GF-D8 (cell line): ENCODE data around the gene C22orf42.
"Not testable (repeated sequence)": the region's sequence is repeated elsewhere in the genome, so short reads cannot be mapped to it uniquely, and the experiment has no call there.

Experiments used
- DNase-seq: peaks from one replicate; lab custom pipeline; 2025; lab: John Stamatoyannopoulos, UW

C22orf42 gene

GRCh38 chr22:32183625-32184024 is 24.5 kb upstream of the C22orf42 start:
- DNase-seq: no peak

DNA sequence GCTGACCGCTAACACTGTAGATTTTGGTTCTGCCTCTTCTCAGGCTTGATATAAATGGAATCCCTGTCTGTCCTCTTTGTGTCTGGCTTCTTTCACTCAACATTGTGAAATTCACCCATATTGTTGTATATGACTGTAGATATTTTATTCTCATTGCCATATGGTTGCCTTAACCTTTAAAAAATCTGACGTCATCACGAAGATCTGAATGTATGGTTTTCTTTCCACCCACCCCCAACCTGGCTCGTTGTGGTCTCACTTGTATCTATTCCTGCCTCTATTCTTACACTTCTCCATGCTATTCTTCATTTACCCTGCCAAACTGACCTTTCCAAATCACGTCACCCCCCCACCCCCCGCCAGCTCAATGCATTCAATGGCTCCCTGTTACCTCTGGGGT is 21.9 kb upstream of the C22orf42 start:
- no peak for DNase-seq

DNA sequence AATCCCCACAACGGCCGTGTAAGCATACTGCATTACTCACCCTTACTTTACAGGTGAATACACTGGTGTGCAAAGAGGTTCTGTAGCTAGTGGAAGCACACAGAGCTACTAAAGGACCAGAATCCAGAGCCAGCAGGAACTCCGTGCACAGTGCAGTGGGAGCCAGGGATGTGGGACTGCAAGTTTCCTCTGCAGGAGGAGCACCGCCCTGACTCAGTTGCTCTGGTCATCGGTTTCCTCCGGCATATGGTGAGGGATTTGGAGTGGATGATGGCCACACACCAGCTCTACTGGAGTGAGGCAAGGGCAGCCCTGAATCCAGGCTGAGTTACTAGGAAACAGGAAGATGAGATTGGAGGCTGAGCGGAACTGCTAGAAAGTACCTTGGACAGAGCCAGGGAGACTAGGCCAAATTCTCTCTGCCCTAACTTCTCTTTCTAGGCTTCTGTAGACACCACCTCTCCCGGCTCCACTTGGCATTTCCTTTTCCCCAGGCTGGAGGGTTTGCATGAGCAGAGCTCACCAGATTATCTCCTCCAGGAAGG is 18.2 kb upstream of the C22orf42 start:
- DNase-seq: no peak

DNA sequence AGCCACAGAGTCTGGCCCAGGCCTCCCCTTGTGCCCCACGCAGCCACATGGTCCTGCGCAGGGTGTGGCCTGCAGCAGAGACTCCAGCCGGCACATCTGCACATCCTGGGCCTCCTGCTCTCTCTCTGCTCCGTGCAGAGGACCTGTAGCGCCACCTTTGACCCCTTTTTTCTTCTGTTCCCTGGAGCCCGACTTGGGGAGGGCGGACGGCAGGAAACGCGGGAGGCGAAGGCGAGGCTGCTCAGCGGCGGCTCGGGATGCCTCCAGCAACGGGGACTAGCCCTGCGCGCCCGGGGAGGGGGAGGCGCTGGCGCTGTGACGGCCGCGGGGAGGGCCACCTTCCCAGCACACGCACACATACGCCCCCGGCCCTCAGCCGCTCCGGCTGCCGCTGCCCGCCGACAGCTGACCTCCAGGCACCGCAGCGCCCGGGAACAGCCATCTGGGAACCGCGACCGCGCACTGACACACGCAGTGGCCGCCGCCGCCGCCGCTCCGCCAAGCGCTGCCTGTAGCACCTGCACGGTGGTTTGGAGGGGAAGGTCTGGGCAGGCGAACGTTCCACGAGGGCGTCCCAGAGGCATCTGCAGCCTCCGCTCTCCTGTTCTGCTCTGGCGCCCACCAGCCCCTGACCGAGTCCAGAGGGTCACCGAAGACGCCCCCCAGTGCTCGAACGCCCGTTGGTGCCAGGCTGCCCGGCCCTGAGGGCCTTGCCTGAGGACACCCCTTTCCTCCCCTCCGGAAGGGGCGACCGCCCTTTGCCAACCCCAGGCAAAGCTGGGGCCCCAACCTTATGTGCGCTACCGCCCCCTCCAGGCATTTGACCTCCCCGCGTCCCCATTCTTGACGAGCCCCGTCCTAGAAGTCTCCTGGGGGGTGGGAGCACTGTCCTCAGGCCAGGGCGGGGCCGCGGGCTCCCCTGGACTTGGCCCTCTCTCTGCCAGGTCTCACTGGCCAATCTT is 16.9 kb upstream of the C22orf42 start:
- no peak for DNase-seq

DNA sequence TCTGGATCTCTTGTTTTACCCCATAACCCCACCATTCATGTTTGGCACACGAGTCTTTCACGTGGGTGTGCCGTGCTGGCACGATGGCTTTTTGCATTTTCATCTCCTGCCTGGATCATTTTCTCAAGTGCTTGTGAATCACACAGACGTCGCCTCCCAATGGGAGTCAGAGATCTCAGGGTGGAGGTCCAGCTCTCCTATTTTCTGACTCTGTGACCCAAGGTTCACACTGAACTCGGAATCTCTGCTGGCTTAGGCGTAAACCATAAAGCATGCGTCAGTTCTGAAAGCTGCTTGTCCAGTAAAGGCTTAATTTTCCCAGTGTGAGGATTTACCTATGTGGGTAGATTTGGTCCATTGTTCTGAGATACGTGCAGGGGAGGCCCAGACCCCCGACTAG is 16.0 kb upstream of the C22orf42 start:
- no peak for DNase-seq

DNA sequence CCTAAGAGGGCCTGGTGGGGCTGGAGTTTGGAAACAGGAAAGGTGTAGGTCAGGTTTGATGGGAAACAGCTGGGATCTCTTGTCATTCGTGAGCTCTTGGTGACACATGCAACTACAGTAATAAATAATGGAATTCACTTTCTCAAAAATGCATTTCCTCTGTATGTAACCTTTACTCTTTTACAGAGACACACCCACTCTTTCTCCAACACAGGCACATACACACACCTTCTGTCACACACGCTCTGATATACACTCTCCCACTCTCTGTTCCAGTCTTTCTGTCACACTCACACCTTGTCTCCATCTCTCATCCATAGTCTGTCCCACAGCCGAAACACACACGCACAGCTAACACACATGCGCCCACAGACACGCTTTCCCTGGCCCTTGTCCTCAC is 6.6 kb upstream of the C22orf42 start:
- no peak for DNase-seq

- peak; percentile 36 for DNase-seq
These were observed 5.2 kb upstream of the C22orf42 start for GRCh38 chr22:32164075-32164860.

GRCh38 chr22:32160411-32160810 is 1.3 kb upstream of the C22orf42 start:
- DNase-seq: not testable (repeated sequence)

DNA sequence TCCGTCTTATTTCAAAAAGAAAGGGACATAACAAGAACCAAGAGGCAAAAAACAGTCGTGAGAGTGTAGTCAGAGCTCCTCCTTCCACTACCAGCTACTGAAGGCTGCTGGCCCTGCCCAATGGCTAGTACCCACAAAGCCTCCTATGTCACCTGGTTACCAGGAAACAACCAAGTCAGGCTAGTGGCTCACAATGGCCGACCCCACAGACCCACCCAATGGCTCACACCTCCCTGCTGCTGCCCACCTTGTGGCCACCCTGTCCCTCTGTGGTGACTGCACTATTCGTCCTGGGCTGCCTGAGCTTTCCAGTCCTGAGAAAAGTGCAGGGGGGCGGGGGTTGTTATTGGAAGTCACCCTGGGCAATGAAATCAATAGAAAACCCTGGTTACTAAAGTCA is 1.5 kb downstream of the C22orf42 start:
- DNase-seq: not testable (repeated sequence)

GRCh38 chr22:32154727-32155126 is 4.4 kb downstream of the C22orf42 start:
- DNase-seq: not testable (repeated sequence)

DNA sequence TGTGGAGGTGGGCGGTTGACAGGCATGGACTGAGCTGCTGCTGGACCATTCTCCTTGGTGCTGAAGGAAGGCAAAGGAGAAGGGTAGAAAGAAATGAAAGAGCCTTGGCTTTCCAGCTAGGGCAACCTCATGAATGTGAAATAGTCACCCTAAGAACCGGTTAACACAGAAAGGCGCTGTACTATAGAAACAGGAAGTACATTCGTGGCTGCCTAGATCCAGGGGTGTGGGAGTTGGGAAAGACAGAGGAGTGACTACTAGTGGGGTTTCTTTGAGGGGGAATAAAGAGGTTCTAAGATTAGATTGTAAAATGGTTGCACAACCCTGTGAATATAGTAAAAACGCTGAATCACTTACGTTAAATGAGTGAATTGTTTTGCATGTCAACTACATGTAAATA is 7.5 kb downstream of the C22orf42 start:
- not testable (repeated sequence) for DNase-seq

DNA sequence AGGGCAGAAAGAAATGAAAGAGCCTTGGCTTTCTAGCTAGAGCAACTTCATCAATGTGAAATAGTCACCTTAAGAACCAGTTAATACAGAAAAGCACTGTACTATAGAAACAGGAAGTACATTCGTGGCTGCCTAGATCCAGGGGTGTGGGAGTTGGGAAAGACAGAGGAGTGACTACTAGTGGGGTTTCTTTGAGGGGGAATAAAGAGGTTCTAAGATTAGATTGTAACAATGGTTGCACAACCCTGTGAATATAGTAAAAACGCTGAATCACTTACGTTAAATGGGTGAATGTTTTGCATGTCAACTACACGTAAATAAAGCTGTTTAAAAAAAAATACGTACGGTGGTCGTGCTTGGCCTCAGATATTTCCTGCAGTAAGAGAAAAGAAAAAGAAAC is 8.5 kb downstream of the C22orf42 start:
- not testable (repeated sequence) for DNase-seq

- not testable (repeated sequence) for DNase-seq
These were observed 10.7 kb downstream of the C22orf42 start for GRCh38 chr22:32148372-32148771.

- not testable (repeated sequence) for DNase-seq
These were observed 12.0 kb downstream of the C22orf42 start for GRCh38 chr22:32147128-32147527.

DNA sequence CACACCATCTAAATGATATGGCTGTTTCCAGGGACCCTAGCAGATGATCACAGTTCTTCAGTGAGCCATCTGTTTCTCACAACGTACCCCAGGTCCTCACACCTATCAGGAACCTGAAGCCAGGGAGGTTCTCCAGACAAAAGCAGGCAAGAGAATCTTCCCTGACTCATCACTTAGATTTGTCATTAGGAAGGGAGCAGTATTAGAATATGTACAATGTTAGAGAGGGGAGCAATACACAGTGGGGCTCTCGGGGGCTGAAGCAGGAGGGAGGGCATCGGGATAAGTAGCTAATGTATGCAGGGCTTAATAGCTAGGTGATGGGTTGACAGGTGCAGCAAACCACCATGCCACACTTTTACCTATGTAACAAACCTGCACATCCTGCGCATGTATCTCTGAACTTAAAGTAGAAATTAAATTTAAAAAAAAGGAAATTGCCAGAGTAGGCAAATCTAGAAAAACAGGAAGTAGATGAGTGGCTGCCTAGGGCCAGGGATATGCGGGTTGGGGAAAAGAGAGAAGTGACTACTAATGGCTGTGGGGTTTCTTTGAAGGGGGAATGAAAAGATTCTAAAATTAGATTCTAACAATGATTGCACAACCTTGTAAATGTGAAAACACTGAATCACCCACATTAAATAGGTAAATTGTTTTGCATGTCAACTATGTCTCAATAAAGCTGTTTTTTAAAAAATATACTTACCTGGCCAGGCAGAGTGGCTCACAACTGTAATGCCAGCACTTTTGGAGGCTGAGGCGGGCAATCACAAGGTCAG is 14.4 kb downstream of the C22orf42 start:
- DNase-seq: peak; percentile 62

DNA sequence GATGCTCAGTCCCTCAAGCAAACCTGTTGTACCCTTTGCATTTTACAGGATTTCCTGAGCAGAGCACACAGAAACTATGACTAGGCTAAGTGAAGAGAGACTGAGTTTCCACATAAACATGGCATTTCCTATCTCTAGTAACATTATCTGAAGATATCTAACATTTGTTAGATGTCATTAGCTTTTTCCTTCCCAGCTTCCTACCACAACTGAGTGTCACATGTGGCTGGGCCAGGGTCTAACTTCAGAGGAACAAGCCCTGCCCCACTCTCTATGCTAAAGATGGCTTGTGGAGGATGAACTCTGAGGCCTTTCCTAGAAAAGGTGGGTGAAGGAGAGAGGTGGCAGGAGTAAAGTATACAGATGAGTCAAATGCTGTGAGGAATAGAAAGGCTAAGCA is 16.5 kb downstream of the C22orf42 start:
- no peak for DNase-seq

DNA sequence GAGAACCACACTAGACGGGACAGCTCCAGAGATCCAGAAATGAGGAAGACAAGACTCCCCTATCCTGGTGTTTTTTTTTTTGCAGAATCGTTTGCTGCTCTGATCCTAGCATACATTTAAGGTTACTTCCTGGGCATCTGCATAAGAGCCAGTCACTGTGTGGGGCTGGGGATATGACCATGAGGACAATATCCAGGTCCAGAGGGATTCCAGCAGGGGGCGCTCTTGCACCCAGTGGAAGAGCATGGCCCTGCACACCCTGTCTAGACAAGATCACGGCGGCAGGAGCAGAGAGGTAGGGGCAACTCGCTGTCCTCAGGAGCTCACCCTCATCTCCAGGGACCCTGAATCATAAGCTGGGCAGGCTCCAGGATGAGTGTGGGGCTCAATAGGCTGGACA is 18.4 kb downstream of the C22orf42 start:
- not testable (repeated sequence) for DNase-seq

- not testable (repeated sequence) for DNase-seq
These were observed 20.5 kb downstream of the C22orf42 start for GRCh38 chr22:32138576-32138975.

DNA sequence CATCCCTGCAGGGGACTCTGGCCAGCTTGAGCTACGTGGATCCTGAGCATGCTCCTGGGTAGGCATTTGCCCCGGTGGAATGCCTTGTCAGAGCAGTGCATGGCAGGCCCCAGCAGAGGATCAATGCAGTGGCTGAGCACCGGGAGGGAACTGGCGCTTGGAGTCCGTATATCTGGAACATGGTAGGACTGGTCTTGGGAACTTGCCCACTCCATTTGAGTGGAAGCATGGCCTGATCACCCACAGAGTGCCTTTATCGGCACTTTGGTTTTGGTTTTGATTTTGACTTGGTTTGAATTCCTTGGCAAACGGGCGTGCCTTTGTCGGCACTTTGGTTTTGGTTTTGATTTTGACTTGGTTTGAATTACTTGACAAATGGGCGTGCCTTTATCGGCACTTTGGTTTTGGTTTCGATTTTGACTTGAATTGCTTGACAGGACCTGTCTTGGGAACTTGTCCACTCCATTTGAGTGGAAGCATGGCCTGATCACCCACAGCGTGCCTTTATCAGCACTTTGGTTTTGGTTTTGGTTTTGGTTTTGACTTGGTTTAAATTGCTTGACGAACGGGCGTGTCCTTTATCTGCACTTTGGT is 21.3 kb downstream of the C22orf42 start:
- not testable (repeated sequence) for DNase-seq

- DNase-seq: not testable (repeated sequence)
These were observed 22.2 kb downstream of the C22orf42 start for GRCh38 chr22:32136881-32137280.

DNA sequence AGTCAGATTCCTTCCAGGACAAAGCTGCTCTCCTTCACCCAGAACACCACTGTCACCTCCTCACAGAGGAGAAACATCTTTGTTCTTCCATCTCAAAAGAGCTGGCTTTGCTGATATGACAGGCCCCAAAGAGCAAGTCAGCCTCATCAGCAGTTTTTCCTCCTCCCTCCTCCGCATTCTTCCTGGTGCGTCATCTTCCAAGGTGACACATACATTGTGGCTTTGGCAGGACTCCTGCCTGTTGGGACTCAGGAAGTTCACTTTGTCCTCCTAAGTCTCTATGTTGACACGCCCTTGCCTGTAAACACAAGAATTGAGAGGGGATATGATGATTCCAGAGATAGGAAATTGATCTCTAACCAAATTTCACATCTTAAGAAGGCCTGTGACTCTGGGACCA is 23.1 kb downstream of the C22orf42 start:
- not testable (repeated sequence) for DNase-seq
